Stimulated activated CD4-positive, alpha-beta T cell treated with anti-CD3 and anti-CD28 coated beads, TNF-alpha, amount 100 ng/mL, for 24 hours (primary cell): ENCODE results near the gene PDE10A.
"Not testable (repeated sequence)": the region's sequence is repeated elsewhere in the genome, so short reads cannot be mapped to it uniquely, and the experiment has no call there.

Experiments used
- DNase-seq, 3 experiments: peaks; one replicate each; pipeline ENCODE4 v3.0.0-alpha.2; 2020; ENCODE audit warnings: low read depth in 3 of 3

The PDE10A gene

GRCh38 chr6:165624871-165625639 lies 38.0 kb downstream of the PDE10A start:
- no peak for DNase-seq

- DNase-seq = no peak
These were observed 41.1 kb downstream of the PDE10A start for GRCh38 chr6:165621940-165622339.

GRCh38 chr6:165618891-165619290 lies 44.1 kb downstream of the PDE10A start:
- DNase-seq = not testable (repeated sequence)

- no peak for DNase-seq
These were observed 44.8 kb downstream of the PDE10A start for GRCh38 chr6:165618241-165618640.

- no peak for DNase-seq
These were observed 45.5 kb downstream of the PDE10A start for GRCh38 chr6:165617528-165617927.

GRCh38 chr6:165616116-165616515 lies 46.9 kb downstream of the PDE10A start:
- no peak for DNase-seq

- no peak for DNase-seq
These were observed 47.4 kb downstream of the PDE10A start for GRCh38 chr6:165615636-165616035.

- no peak for DNase-seq
These were observed 51.7 kb downstream of the PDE10A start for GRCh38 chr6:165611294-165611693.

GRCh38 chr6:165608577-165608976 lies 54.5 kb downstream of the PDE10A start:
- DNase-seq = not testable (repeated sequence)

- no peak for DNase-seq
These were observed 56.4 kb downstream of the PDE10A start for GRCh38 chr6:165606740-165607008.

GRCh38 chr6:165605901-165606739 lies 56.9 kb downstream of the PDE10A start:
- no peak for DNase-seq

- no peak for DNase-seq
These were observed 57.7 kb downstream of the PDE10A start for GRCh38 chr6:165605182-165605875.

GRCh38 chr6:165602291-165602690 lies 60.8 kb downstream of the PDE10A start:
- DNase-seq = no peak

GRCh38 chr6:165600606-165601005 lies 62.4 kb downstream of the PDE10A start:
- no peak for DNase-seq

- no peak for DNase-seq
These were observed 63.2 kb downstream of the PDE10A start for GRCh38 chr6:165599596-165600487.

GRCh38 chr6:165599121-165599520 lies 63.9 kb downstream of the PDE10A start:
- no peak for DNase-seq

- no peak for DNase-seq
These were observed 65.2 kb downstream of the PDE10A start for GRCh38 chr6:165597821-165598220.

GRCh38 chr6:165594584-165595333 lies 68.3 kb downstream of the PDE10A start:
- DNase-seq = no peak

- DNase-seq = not testable (repeated sequence)
These were observed 70.1 kb downstream of the PDE10A start for GRCh38 chr6:165592947-165593346.

- DNase-seq = no peak
These were observed 74.5 kb downstream of the PDE10A start for GRCh38 chr6:165588515-165588914.

- DNase-seq = no peak
These were observed 75.8 kb downstream of the PDE10A start for GRCh38 chr6:165587206-165587605.
